Endothelial cell of umbilical vein (primary cell): Measurements from ENCODE around the gene CCDC39. TPM values are rescaled to one million over a fixed set of nuclear protein-coding genes. Genes with fewer than 3 reads are reported as not detected.
A peak's percentile ranks its signal among the peaks of the same experiment; 100 is the strongest.

ENCODE experiments used
- BruUV-seq: library from RNA; stranded (reverse); fragments of 400-500 nt; replicated peaks from 2 replicates; lab custom pipeline; 2021; lab: Mats Ljungman, UMichigan
- CTCF ChIA-PET: fragments of 300-600, 350-600 bp; sonication (Branson Sonifier 250); formaldehyde crosslinking; loops from one replicate; lab custom pipeline; 2021; ENCODE audit warnings: antibody characterized with exemption, inconsistent platforms; lab: Charles Lee
- POLR2A ChIA-PET: fragments of 300-600, 350-600 bp; sonication (Branson Sonifier 250); formaldehyde crosslinking; loops from one replicate; lab custom pipeline; 2021; ENCODE audit warnings: antibody characterized with exemption, inconsistent platforms; lab: Charles Lee
- DNase-seq: peaks from one replicate; pipeline ENCODE4 v3.0.0-alpha.2; 2011; ENCODE audit warnings: low read depth, low spot score
- FAIRE-seq: peaks from 2 replicates; lab custom pipeline; 2011; peaks lifted over from hg19 to GRCh38; lab: Jason Lieb, UNC
- H2AFZ ChIP-seq: 2 replicates; pipeline ENCODE4 v1.6.0; 2012; ENCODE audit warnings: low read depth, low read length, control low read depth, inconsistent platforms
- H3K27ac ChIP-seq: 2 replicates; pipeline ENCODE4 v1.5.1; 2011; ENCODE audit warnings: low read depth, mild to moderate bottlenecking, control low read depth, low read length, moderate library complexity; ENCODE audit not compliant: insufficient read depth
- H3K27me3 ChIP-seq, 2 experiments: 2 replicates each; pipeline versions ENCODE4 v1.6.0 to v1.6.1; 2011; ENCODE audit warnings: low read length in 2 of 2, mixed read lengths in 1 of 2; ENCODE audit not compliant: control insufficient read depth in 2 of 2, insufficient read depth in 2 of 2
- H3K36me3 ChIP-seq, 2 experiments: 2 replicates in 1 of 2; 3 replicates in 1 of 2; pipeline ENCODE4 v1.5.1; 2011; ENCODE audit warnings: low read length in 2 of 2, mild to moderate bottlenecking in 1 of 2, moderate library complexity in 1 of 2; ENCODE audit not compliant: control insufficient read depth in 2 of 2, insufficient read depth in 2 of 2; ENCODE audit errors: extremely low read depth in 1 of 2
- H3K4me1 ChIP-seq: 3 replicates; pipeline ENCODE4 v1.5.1; 2011; ENCODE audit warnings: mild to moderate bottlenecking, low read length; ENCODE audit not compliant: control insufficient read depth, insufficient read depth; ENCODE audit errors: extremely low read depth
- H3K4me2 ChIP-seq: 2 replicates; pipeline ENCODE4 v1.6.1; 2011; ENCODE audit warnings: low read length, control low read depth, mixed read lengths; ENCODE audit not compliant: insufficient read depth
- H3K4me3 ChIP-seq, 3 experiments: fragments of 200-600 bp in 1 of 3; sonication (generic), shearing (Covaris generic) in 1 of 3; replicated peaks in 1 of 3; 2 replicates each; pipeline ENCODE4 v1.5.1; 2011 to 2016; ENCODE audit warnings: control low read depth in 3 of 3, low read length in 3 of 3, mild to moderate bottlenecking in 2 of 3, inconsistent platforms in 1 of 3, low read depth in 1 of 3, moderate library complexity in 1 of 3; ENCODE audit not compliant: insufficient read depth in 1 of 3
- H3K79me2 ChIP-seq: 2 replicates; pipeline ENCODE4 v1.6.0; 2012; ENCODE audit warnings: low read length, inconsistent platforms; ENCODE audit not compliant: control insufficient read depth, insufficient read depth
- H3K9ac ChIP-seq: replicated peaks from 2 replicates; pipeline ENCODE3; 2011; ENCODE audit warnings: low read length, control low read depth; ENCODE audit not compliant: insufficient read depth; ENCODE audit errors: extremely low read depth
- H3K9me1 ChIP-seq: replicated peaks from 3 replicates; pipeline ENCODE4 v1.6.0; 2011; ENCODE audit warnings: mild to moderate bottlenecking, low read length; ENCODE audit not compliant: control insufficient read depth, insufficient read depth; ENCODE audit errors: extremely low read depth
- H3K9me3 ChIP-seq: replicated peaks from 2 replicates; pipeline ENCODE4 v1.5.1; 2012; ENCODE audit warnings: low read length, inconsistent platforms; ENCODE audit not compliant: control insufficient read depth, insufficient read depth
- H4K20me1 ChIP-seq: replicated peaks from 2 replicates; pipeline ENCODE3; 2011; ENCODE audit warnings: mild to moderate bottlenecking, low read length; ENCODE audit not compliant: control insufficient read depth, insufficient read depth; ENCODE audit errors: extremely low read depth
- EZH2 ChIP-seq: IDR thresholded peaks from 2 replicates; pipeline ENCODE4 v1.6.1; 2012; ENCODE audit warnings: borderline replicate concordance, low read depth, mild to moderate bottlenecking, moderate library complexity, low read length, inconsistent platforms; ENCODE audit not compliant: severe bottlenecking
- FOS ChIP-seq: IDR thresholded peaks from 2 replicates; pipeline ENCODE4 v1.6.1; 2011; ENCODE audit warnings: mild to moderate bottlenecking, low read length, moderate library complexity, borderline replicate concordance; ENCODE audit not compliant: insufficient read depth
- GATA2 ChIP-seq: IDR thresholded peaks from 2 replicates; pipeline ENCODE4 v1.7.0; 2011; ENCODE audit warnings: low read depth, mild to moderate bottlenecking, moderate library complexity, mixed read lengths, low read length; ENCODE audit not compliant: insufficient read length, insufficient read depth
- JUN ChIP-seq: IDR thresholded peaks from 2 replicates; pipeline ENCODE4 v1.6.1; 2011; ENCODE audit warnings: borderline replicate concordance, low read depth; ENCODE audit not compliant: insufficient read length, insufficient read depth
- MYC ChIP-seq: IDR thresholded peaks from one replicate; pipeline ENCODE4 v1.6.1; 2011; ENCODE audit warnings: mild to moderate bottlenecking, low read depth, low read length
- POLR2A ChIP-seq: IDR thresholded peaks from 2 replicates; pipeline ENCODE4 v1.6.1; 2012; ENCODE audit warnings: low read depth, mild to moderate bottlenecking, control low read depth, low read length
- POLR2AphosphoS5 ChIP-seq: IDR thresholded peaks from 2 replicates; pipeline ENCODE4 v1.6.1; 2012; ENCODE audit warnings: low read depth, mild to moderate bottlenecking, control low read depth, low read length, moderate library complexity; ENCODE audit not compliant: insufficient read depth
- dilution Hi-C: fragments of 300-500 bp; cut with MboI; formaldehyde crosslinking; loops from one replicate; pipeline ENCODE4 v1.15.0; 2019; ENCODE audit warnings: low sequenced_read_pairs; ENCODE audit not compliant: extremely low pct_ligation_motif_present
- intact Hi-C: fragments of 100-400 bp; cut with micrococcal nuclease; formaldehyde crosslinking; loops from one replicate; pipeline ENCODE4 v1.10.0; 2022
- polyA plus RNA-seq, 4 experiments: library from polyadenylated mRNA; depleted of rRNA in 3 of 4; stranded (reverse) in 3 of 4; unstranded in 1 of 4; fragments of >200 nt; gene quantifications; 2 replicates each; pipeline versions ENCODE4 v1.2.1 to v1.2.3, GENCODE V29; 2011 to 2012; ENCODE audit warnings: missing spikeins in 1 of 4
- total RNA-seq: library from RNA; stranded (reverse); gene quantifications from 2 replicates; pipeline ENCODE4 v1.2.3, GENCODE V29; 2021
- TF ChIP-seq, protein P1 (sequence below): IDR thresholded peaks from 2 replicates; pipeline ENCODE4 v1.6.1; 2011; ENCODE audit not compliant: insufficient read depth, insufficient read length
- TF ChIP-seq, protein P2 (sequence below), 2 donors: IDR thresholded peaks; 1 replicate in 1 of 2; 2 replicates in 1 of 2; pipeline ENCODE4 v1.5.1; 2011; ENCODE audit warnings: low read length in 2 of 2, mild to moderate bottlenecking in 2 of 2, moderate library complexity in 2 of 2, control low read depth in 1 of 2, inconsistent platforms in 1 of 2, low read depth in 1 of 2; ENCODE audit not compliant: insufficient read depth in 1 of 2; ENCODE audit errors: extremely low read depth in 1 of 2

The CCDC39 gene
- total and polyA plus RNA-seq, 2 donors (not counting 3 experiments of a cell fraction or from before 2014, with no cell fraction given), result not detected

DNA sequence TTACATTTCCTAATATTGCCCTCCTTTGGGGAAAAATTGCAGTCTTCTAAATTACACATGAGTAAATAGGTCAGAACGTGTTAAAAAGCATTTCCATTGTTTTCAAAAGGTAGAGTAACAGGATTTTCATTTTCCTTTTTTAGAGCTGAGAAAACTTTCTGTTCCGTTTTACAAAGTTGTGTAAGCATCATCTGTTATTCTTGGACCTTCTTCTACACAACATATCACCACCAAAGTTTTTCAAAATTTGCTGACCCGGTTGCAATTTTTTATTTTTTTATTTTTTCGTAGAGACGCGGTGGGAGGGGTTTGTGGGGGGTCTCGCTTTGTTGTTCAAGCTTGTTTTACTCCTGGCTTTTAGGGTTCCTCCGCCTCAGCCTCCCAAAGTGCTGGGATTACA is 1.1 kb downstream of the CCDC39 start:
- no peaks in the 10 kb centered on the region for H3K36me3 ChIP-seq
- ChIA-PET POLR2A (no interaction called here), CTCF (interaction anchor here (0.6 to 1.8 kb wide), 5 partner anchors 18 to 867 kb away, joined by 3 to 4 read pairs (median 3); no protein-coding TSS in a partner anchor)
- peaks cover 9 to 36% of the 10 kb centered on the region in 2 experiments for H3K27me3 ChIP-seq
- no peaks in the 10 kb centered on the region for H3K79me2 ChIP-seq
- no peak overlapping the region for H3K4me2 ChIP-seq
- TF ChIP-seq POLR2A (no peak), JUN (no peak), POLR2AphosphoS5 (no peak), EZH2 (no peak), MYC (no peak), GATA2 (no peak), FOS (no peak)
- TF ChIP-seq, protein P1, sequence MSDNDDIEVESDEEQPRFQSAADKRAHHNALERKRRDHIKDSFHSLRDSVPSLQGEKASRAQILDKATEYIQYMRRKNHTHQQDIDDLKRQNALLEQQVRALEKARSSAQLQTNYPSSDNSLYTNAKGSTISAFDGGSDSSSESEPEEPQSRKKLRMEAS, result no peak
- TF ChIP-seq, protein P2, sequence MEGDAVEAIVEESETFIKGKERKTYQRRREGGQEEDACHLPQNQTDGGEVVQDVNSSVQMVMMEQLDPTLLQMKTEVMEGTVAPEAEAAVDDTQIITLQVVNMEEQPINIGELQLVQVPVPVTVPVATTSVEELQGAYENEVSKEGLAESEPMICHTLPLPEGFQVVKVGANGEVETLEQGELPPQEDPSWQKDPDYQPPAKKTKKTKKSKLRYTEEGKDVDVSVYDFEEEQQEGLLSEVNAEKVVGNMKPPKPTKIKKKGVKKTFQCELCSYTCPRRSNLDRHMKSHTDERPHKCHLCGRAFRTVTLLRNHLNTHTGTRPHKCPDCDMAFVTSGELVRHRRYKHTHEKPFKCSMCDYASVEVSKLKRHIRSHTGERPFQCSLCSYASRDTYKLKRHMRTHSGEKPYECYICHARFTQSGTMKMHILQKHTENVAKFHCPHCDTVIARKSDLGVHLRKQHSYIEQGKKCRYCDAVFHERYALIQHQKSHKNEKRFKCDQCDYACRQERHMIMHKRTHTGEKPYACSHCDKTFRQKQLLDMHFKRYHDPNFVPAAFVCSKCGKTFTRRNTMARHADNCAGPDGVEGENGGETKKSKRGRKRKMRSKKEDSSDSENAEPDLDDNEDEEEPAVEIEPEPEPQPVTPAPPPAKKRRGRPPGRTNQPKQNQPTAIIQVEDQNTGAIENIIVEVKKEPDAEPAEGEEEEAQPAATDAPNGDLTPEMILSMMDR (IDR thresholded peaks at IDR 0.05; ENCODE audit: extremely low read depth in 1 of 2, insufficient read depth in 1 of 2, low read depth in 1 of 2, low read length in 2 of 2), result no peak
- no peaks in the 10 kb centered on the region for H3K9me1 ChIP-seq
- no peaks in the 10 kb centered on the region for H4K20me1 ChIP-seq
- intact Hi-C loops, result no loop called here
- no peak for DNase-seq
- dilution Hi-C loops, result no loop called here
- no TSS peak for BruUV-seq
- H3K27ac ChIP-seq, result no peak overlapping the region
- H3K9ac ChIP-seq, result no peak overlapping the region
- peaks cover 12% of the 10 kb centered on the region for H3K4me1 ChIP-seq
- no peak overlapping the region for H3K4me3 ChIP-seq
- no peak overlapping the region for H2AFZ ChIP-seq
- no peaks in the 10 kb centered on the region for H3K9me3 ChIP-seq
- peak; percentile 31 for FAIRE-seq
